Suprapubic skin (tissue), 3 donors: Measurements from ENCODE around the gene SULT1A1.

Experiments used
- POLR2AphosphoS5 ChIP-seq, 3 donors: sonication (generic); formaldehyde crosslinking; IDR thresholded peaks; one replicate each; pipeline ENCODE4 v1.6.1; 2017; ENCODE audit warnings: antibody characterized with exemption in 3 of 3
- TF ChIP-seq, protein P1 (sequence below), 2 donors: fragments of 200-600 bp in 1 of 2; fragments of 450-650 bp in 1 of 2; sonication (generic) in 1 of 2; IDR thresholded peaks; one replicate each; pipeline ENCODE4 v1.5.1; 2016 to 2019; ENCODE audit warnings: antibody characterized with exemption in 2 of 2, mild to moderate bottlenecking in 1 of 2, moderate library complexity in 1 of 2

DNA sequence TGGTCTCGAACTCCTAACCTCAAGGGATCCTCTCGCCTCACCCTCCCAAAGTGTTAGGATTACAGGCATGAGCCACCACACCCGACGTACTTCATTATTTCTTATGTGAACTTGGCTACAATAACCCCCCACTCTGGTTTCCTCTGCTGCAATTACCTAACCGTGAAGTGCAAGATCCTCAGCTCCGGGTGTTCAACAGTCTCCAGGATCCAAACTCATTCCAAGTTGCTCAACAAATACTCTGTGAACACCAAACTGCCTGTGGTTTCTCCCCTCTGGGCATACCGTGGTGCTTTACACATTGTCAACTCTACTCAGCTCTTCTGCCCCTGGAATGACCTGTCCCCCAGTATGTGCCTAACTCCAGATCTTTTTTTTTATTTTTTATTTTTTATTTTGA lies 6.8 kb upstream of the SULT1A1 start:
- TF ChIP-seq POLR2AphosphoS5 (IDR thresholded peaks at IDR 0.05) = no peak
- TF ChIP-seq, protein P1, sequence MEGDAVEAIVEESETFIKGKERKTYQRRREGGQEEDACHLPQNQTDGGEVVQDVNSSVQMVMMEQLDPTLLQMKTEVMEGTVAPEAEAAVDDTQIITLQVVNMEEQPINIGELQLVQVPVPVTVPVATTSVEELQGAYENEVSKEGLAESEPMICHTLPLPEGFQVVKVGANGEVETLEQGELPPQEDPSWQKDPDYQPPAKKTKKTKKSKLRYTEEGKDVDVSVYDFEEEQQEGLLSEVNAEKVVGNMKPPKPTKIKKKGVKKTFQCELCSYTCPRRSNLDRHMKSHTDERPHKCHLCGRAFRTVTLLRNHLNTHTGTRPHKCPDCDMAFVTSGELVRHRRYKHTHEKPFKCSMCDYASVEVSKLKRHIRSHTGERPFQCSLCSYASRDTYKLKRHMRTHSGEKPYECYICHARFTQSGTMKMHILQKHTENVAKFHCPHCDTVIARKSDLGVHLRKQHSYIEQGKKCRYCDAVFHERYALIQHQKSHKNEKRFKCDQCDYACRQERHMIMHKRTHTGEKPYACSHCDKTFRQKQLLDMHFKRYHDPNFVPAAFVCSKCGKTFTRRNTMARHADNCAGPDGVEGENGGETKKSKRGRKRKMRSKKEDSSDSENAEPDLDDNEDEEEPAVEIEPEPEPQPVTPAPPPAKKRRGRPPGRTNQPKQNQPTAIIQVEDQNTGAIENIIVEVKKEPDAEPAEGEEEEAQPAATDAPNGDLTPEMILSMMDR (IDR thresholded peaks at IDR 0.05) = no peak
